BJ (cell line): ENCODE measurements around the gene DOK1. TPM values are rescaled to one million over a fixed set of nuclear protein-coding genes. Genes with fewer than 3 reads are reported as not detected.

Experiments
- CTCF ChIA-PET: fragments of 350-600 bp; formaldehyde crosslinking; extraction: SDS; loops from one replicate; lab custom pipeline; 2021; ENCODE audit warnings: antibody characterized with exemption, inconsistent platforms; lab: Yijun Ruan, JAX
- POLR2A ChIA-PET: fragments of 300-600 bp; sonication (Branson Sonifier 250); formaldehyde crosslinking; extraction: SDS; loops from one replicate; lab custom pipeline; 2021; ENCODE audit warnings: antibody characterized with exemption; lab: Charles Lee
- DNase-seq: peaks from one replicate; pipeline ENCODE4 v3.0.0-alpha.2; 2011; ENCODE audit warnings: low read depth
- H3K27me3 ChIP-seq: 2 replicates; pipeline ENCODE4 v1.6.0; 2011; ENCODE audit warnings: low read length; ENCODE audit not compliant: control insufficient read depth, insufficient read depth
- H3K36me3 ChIP-seq: 2 replicates; pipeline ENCODE4 v1.5.1; 2011; ENCODE audit warnings: low read length; ENCODE audit not compliant: control insufficient read depth, insufficient read depth
- H3K4me3 ChIP-seq: 2 replicates; pipeline ENCODE4 v1.5.1; 2011; ENCODE audit warnings: low read depth, mild to moderate bottlenecking, control low read depth, low read length
- polyA plus RNA-seq: library from polyadenylated mRNA; depleted of rRNA; stranded (reverse); fragments of >200 nt; gene quantifications from 2 replicates; pipeline ENCODE4 v1.2.3, GENCODE V29; 2011
- TF ChIP-seq, protein P1 (sequence below): IDR thresholded peaks from 2 replicates; pipeline ENCODE4 v1.5.1; 2011; ENCODE audit warnings: low read depth, mild to moderate bottlenecking, control low read depth, inconsistent platforms, low read length, moderate library complexity; ENCODE audit not compliant: insufficient read depth

Gene DOK1
- polyA plus RNA-seq, 1 experiment = 28.7 TPM

- Histone ChIP-seq H3K27me3 (no peaks in the 10 kb centered on the region), H3K4me3 (no peak overlapping the region), H3K36me3 (peaks cover 6% of the 10 kb centered on the region)
- POLR2A ChIA-PET = no interaction called here
- TF ChIP-seq, protein P1, sequence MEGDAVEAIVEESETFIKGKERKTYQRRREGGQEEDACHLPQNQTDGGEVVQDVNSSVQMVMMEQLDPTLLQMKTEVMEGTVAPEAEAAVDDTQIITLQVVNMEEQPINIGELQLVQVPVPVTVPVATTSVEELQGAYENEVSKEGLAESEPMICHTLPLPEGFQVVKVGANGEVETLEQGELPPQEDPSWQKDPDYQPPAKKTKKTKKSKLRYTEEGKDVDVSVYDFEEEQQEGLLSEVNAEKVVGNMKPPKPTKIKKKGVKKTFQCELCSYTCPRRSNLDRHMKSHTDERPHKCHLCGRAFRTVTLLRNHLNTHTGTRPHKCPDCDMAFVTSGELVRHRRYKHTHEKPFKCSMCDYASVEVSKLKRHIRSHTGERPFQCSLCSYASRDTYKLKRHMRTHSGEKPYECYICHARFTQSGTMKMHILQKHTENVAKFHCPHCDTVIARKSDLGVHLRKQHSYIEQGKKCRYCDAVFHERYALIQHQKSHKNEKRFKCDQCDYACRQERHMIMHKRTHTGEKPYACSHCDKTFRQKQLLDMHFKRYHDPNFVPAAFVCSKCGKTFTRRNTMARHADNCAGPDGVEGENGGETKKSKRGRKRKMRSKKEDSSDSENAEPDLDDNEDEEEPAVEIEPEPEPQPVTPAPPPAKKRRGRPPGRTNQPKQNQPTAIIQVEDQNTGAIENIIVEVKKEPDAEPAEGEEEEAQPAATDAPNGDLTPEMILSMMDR = no peak
- CTCF ChIA-PET = interaction anchor here (4.7 kb wide), 1 partner anchor 45 kb away, joined by 16 read pairs; no protein-coding TSS in a partner anchor
- DNase-seq = no peak
Measured at GRCh38 chr2:74542978-74543377, 11.5 kb upstream of the DOK1 start.

- ChIA-PET POLR2A (no interaction called here), CTCF (interaction anchor here (0.8 to 1.2 kb wide), 3 partner anchors 11 to 57 kb away, joined by 3 to 4 read pairs (median 3); no protein-coding TSS in a partner anchor)
- Histone ChIP-seq H3K36me3 (peaks cover 4% of the 10 kb centered on the region; the same call in 1 of the 2 replicates), H3K27me3 (no peaks in the 10 kb centered on the region), H3K4me3 (no peak overlapping the region)
- TF ChIP-seq, protein P1 = peak; percentile 9; the same call in 1 of the 2 replicates
- no peak for DNase-seq
Measured at GRCh38 chr2:74544634-74545033, 9.9 kb upstream of the DOK1 start.

DNA sequence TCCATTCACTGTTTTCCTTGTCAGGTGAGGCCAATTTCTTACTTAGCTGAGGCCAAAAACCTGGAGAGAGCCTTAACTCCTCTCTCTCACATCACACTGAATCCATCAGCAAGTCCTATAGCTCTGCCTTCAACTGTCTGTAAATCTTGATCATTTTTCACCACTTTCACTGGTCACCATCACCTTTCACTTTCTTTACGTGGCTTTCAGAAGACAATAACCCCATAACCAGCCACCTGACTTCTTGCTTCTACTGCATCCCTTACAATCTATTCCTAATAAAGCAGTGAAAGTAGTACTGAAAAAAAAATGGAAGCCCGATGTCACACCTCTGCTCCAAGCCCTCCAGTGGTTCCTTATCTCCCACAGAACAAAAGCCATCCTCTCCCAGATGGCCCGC is 8.5 kb upstream of the DOK1 start:
- Histone ChIP-seq H3K27me3 (no peaks in the 10 kb centered on the region), H3K4me3 (no peak overlapping the region), H3K36me3 (no peaks in the 10 kb centered on the region)
- CTCF ChIA-PET = no interaction called here
- no peak for DNase-seq
- TF ChIP-seq, protein P1 = no peak
- POLR2A ChIA-PET = no interaction called here

DNA sequence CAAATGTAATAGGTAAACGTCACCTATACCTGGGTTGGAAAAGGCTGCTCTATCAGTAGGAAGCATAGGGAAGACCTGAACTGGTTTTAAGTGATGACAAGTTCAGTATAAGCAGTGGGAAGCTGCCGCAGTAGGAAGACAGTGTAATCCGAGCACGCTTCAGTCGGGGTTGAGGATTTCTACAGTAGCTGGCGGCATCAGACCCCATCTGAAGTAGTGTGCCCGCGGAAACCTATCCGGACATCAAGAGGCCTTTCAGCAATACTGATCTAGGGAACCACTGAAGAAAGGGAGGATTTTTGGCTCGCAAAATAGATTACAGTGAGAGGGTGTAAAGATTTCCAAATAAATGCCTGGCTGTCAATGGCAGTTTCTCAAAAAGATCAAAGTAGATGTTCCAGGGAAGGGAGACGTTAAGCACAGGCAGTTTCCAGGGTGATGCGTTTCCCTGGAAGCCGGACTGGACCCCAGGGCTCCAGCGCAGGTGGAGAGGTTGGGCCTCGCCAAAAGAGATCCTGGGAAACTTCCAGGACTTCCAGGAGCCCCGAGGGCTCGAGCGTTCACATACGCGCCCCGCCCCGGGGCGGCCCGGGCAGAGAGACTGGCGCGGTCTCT is 6.1 kb upstream of the DOK1 start:
- POLR2A ChIA-PET = no interaction called here
- CTCF ChIA-PET = interaction anchor here (1.5 kb wide), 1 partner anchor 15 kb away, joined by 4 read pairs; no protein-coding TSS in a partner anchor
- Histone ChIP-seq H3K4me3 (peak overlapping the region; percentile 42), H3K36me3 (no peaks in the 10 kb centered on the region), H3K27me3 (no peaks in the 10 kb centered on the region)
- TF ChIP-seq, protein P1 = no peak
- no peak for DNase-seq

DNA sequence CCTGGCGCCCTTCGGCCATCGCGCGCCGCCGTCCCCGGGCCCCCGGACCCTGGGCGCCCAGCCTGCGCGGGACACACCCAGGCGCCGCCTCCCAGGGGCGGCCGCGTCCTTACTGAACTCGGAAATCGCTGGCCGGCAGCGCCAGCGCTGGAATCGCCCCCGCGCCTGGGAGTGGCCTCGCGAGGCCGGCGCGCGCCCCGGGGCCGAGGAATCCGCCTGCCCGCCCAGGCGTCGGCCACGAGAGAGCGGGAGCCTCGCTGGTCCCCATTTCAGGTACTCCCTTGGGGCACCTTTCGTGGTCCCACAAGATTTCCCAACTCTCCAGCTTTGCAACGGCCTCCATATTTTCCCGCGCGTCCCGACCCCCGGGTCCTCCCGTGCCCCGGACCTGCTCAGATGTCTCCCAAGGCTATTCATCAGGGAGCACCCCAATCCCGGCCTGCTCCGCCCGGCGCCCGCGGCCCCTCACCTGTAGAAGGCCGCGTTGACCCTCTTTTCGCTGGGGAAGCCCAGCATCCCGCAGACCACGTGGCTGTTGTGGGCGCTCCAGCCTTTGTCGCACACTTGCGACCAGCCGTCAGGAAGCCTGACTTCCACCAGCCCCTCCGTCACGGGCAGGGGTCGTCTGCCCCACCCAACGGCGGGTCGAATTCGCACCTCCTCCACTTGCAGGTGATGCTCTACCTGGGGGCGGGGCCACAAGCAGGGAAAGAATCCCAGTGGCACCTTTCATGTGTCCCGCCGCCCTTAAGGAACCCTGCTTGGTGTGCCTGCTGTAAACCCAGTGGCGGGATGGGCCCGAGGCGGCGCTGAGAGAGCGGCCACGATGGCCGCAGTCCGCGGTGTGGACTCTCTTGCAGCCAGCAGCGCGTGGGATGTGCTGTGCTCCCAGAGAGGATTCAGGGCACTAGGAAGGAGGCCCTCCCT is 5.4 kb upstream of the DOK1 start:
- no peak for DNase-seq
- ChIA-PET POLR2A (no interaction called here), CTCF (interaction anchor here (1.0 to 1.4 kb wide), 2 partner anchors 41 to 66 kb away, joined by 3 to 4 read pairs; partner anchors contain the start of genes CCDC142 and TTC31)
- H3K4me3 ChIP-seq = peak overlapping the region; percentile 42
- H3K36me3 ChIP-seq = no peaks in the 10 kb centered on the region
- no peaks in the 10 kb centered on the region for H3K27me3 ChIP-seq
- TF ChIP-seq, protein P1 = no peak
